Endometrium (tissue), 2 donors: Measurements from ENCODE around the gene PAM16.
"Not testable (repeated sequence)": the region's sequence is repeated elsewhere in the genome, so short reads cannot be mapped to it uniquely, and the experiment has no call there.

Source experiments
- FAIRE-seq: peaks from 2 replicates; lab custom pipeline; 2012; peaks lifted over from hg19 to GRCh38; lab: Jason Lieb, UNC
- donor health status: control.
- donor health status: control.

PAM16 gene

GRCh38 chr16:4350787-4351659, at the start of gene PAM16:
PAM16 (minus strand) TSS chr16:4351321; CDS start chr16:4351234, 87 bp downstream.
- no peak for FAIRE-seq

GRCh38 chr16:4399001-4399730, 48.0 kb upstream of the PAM16 start:
- no peak for FAIRE-seq

DNA sequence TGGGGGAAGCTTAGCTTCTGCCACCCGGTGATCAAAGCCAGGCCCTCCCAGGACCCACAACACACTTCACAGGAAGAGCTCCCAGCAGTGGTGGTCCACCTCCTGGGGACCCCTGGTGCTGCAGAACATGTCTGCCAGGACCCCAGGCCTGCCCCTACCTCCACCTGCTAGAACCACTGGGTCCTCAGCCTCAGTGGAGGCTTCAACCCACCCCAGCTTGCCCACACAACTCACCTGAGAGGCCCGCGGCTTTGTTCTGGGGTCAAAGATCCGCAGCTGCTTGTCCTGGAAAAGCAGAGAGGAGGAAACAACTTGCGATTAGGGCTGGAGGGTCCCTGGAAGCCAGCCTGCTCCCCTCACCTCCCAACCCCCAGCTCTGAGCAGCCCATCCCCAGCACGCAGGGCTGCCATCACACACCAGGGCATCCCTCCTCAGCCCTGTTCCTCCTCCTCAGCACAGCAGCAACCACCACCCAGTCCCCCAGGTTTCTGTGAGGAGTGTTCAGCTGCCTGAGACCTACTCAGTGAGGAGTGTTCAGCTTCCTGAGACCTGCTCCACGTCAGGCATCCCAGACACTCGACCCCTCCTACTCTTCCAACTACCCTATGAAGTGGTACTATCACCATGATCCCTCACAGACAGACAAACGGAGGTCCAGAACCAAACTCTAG, 44.1 kb upstream of the PAM16 start:
- FAIRE-seq: no peak

- FAIRE-seq: not testable (repeated sequence)
Observed at GRCh38 chr16:4393850-4394249, 42.7 kb upstream of the PAM16 start.

GRCh38 chr16:4393240-4393600, 42.1 kb upstream of the PAM16 start:
- FAIRE-seq: no peak

GRCh38 chr16:4392382-4393239, 41.5 kb upstream of the PAM16 start:
- peak; percentile 82 for FAIRE-seq

DNA sequence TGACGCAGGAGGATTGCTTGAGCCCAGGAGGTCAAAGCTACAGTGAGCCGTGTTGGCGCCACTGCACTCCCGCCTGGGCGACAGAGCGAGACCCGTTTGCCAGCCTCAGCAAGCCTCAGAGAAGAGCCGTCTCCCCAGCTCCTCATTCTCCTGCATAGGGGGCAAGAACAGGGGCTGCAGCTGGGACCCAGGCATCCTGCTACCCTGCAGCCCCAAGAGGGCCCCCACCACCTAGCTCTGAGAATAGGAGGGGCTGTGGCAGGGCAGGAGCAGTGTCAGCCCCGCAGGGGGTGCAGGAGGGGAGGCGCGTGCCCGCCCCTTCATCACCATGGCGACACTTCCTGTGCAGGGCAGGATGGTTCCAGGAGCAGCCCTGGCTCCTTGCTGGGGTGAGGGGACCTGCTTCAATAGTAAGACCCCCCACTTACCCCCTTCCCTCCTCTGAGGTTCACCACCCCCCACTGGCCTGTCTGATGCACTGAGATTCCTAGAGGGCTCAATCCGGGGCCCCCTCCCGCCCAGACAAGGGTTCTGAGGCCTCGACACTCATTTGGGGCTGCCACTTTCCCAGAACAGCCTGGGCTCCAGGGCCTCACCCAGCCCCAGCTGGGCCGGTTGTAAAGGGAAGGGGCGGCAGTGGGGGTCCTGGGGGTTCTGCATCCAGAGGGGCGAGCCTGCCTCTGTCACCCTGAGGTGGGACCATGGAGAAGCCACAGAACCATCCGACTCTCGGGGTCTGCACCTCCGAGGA, 40.7 kb upstream of the PAM16 start:
- no peak for FAIRE-seq

DNA sequence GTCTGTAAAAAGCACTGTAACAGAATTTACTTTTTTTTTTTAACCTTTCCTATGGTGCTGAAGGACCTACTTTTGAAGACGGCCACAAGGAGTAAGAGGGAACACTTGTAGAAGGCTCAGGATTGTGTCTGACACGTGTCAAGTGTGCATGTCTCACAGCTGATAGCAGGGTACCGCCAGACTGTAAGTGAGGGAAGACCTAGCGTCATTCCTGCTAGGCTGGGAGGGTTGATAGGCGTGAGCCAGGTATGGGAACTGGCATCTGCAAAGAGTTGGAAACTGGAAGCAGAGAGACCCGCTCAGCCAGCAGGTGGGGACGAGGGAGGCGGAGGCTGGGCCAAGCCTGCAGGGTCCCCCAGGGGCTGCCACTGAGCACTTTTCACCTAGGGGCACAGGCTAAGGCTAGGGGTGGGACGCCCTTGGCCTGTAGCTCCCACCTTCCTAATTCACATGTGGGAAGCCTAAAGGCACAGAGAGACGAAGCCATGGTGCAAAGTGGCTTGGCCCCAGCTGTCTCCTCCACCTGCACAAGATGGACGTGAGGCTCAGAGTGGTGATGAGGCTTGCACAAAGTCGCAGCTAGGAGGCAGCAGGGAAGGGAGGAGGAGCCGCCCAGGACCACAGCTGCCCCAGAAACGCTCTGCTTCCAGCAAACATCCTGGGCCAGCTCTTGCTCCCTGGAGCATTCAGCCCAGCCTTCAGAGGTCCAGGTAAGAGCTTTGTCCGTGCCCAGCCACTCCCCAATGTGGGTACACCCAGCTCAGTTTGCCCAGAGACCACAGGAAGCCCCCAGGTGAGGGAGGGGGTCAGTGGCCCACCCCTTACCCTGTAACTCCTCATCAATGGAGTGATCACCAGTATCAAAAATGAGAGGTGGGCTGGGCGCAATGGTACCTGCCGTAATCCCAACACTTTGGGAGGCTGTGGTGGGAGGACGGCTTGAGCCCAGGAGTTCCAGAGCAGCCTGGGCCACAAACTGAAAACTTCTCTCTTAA, 39.4 kb upstream of the PAM16 start:
- FAIRE-seq: no peak

DNA sequence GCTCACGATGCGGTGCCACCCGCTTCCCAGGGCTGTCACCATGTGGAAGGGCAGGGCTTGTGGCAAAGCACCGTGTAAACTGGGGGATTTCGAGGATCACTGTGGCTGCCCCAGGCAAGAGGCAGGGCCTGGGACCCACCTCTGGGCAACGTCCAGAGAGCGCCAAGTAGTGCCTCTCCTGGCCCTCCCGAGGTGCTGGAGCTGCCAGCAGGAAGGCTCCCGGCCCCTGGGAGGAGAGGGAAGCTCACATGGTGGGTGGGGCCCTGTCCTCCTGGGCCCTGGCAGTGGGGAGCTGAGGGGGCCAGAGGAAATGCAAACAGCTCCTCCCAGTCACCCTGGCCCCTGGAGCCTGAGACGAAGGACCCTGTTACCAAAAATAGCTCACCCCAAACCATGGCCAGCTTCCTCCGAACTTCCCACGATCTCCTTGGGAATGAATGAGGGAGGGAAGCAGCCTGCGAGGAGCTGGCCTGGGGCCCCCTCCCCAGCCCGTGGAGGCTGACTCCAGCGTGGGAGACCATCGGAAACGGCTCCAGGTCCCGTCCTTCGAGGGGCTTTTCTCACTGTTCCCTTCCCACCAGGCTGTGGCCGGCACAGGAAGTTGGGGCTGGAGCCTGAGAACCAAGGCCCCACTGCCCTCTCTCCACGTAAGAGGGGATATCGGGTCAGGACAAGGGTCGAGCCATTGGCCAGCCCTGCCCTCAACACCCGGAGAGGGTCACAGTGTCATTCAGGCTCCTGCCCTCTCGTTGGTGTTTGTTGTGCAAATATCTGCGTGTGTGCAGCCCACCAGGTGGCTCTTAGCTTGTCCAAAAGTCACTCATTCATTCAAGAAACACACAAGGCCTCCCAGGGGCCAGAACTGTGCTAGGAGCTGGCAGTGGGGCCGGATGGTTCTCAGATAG, 38.2 kb upstream of the PAM16 start:
- no peak for FAIRE-seq

GRCh38 chr16:4388271-4389021, 37.3 kb upstream of the PAM16 start:
- FAIRE-seq: no peak

DNA sequence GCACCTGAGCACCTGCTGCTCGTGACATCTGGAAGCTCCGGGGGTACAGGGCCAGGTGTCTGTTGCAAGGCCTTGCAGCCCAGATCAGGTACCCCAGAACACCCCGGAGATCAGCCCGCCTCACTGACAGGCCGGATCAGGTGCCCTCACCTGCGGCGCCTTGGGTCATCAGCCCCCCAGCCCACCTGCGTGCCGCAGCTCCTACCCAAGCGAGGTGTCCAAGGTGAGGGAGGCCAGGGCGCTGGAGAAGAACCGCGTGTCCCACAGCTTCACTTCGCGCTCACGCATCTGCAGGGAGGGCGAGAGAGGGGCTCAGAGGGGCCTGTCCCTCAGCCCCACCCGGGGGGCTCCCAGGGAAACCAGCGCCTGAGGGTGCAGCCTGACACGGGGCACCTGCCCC, 36.7 kb upstream of the PAM16 start:
- no peak for FAIRE-seq

DNA sequence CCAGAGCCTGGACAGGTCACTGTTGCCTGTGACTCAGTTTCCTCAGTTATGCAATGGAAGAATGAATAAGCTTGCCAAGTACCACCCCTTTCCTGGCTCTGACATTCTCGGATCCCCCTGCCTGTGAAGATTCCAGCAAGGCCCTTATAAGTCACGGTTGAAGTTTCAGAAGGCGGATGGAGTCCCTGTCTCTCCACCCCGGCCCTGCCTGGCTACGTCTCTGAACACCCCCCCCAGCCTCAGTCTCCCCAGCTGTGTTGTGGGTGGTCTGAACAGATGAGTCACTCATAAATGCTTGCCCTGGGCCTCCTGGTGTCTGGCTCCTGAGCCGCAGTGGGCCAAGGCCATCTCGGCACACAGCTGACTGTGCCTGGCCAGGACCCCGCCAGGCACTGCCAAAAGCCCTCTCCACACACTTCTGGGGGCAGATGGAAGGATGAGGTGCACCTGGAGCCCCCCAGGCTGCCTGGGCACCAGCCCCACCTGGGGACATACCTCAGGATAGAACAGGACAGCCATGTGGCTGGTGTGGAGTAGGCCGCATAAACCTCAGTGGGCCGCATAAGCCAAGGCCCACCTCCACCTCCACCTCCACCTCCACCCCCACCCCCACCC, 35.9 kb upstream of the PAM16 start:
- no peak for FAIRE-seq

GRCh38 chr16:4386451-4386805, 35.3 kb upstream of the PAM16 start:
- FAIRE-seq: no peak

DNA sequence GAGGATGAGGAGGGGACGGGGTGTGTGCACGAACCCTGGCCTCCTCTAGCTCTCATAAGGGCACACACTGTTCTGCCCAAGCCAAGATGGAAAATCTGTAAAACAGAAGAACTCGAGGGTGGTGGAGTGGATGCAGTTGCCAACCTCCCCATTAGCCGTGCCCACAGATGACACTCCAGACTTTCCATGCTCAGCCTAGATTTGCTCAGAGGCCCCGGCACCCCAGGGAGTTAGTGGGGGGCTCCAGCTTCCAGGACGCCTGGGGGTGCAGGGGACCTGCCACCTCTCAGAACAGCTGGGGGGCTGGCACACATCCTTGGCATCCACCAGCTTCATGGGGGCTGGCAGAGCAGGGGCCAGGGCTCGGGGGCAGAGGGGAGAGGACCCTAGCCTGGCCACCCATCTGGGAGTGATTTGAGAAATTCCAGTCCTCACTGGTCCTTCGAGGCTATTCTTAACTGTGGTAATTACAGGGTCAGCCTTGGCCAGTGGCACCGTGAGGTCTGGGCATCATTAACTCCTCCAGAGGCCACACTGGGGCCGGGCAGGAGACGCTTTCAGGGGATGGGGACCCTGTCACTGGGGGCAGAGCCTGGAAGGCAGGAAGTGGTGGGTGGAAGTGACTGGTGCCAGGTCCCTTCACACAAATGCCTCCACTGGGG, 34.8 kb upstream of the PAM16 start:
- no peak for FAIRE-seq

DNA sequence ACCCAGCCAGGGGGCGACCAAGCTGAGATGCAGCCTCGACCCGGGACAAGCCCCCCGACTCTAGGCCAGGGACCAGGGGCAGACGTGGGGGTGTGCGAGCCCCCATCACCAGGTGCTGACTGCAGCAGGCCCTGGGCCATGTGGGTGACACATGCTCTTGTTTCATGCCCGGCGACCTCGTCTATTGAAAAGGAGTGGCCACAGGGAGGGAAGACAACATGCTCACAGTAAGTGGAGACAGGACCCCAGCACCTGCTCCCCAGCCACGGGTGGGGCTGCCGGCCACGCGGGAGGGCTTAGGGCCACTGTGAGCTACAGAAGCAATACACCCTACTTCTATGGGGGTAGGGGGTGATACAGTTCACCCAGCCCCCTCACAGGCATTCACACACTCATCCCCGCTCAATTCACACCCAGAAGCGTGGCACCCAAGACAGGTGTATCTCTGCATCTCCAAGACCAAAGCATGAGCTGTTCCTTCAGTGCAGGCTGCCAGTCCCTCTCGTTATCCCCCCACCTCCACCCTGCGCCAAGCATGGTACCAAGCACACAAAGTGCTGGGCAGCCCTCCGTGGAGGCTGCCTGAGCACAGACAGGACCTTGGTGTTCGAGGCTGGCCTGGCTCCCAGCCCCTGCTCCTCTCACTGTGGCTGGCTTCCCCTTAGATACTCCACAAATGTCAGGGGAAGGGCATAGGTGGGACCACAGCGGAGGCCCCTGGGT, 34.1 kb upstream of the PAM16 start:
- FAIRE-seq: no peak

DNA sequence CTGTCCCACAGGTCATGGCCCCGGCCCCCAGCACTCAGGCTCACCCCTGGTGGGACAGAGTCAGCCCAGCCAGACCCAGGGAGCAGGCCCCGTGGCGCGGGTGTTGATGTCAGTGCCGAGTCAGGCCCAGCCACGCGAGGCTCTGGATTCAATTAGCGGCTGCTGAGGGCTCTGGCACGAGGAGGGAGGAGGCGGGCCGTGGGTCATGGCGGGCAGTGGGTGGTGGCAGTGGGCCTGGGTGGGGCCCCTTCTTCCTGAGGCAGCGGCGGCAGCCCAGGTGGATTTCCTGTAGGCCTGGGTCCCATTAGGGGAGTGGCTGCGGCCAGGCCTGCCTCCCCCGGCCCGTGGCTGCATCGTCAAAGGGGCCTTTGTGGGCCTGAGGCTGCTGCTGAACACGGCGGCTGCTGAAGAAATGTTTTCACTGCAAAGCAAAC, 33.4 kb upstream of the PAM16 start:
- FAIRE-seq: no peak
